H1 (cell line): ENCODE measurements around the gene ARHGAP24. TPM values are rescaled to one million over a fixed set of nuclear protein-coding genes. Genes with fewer than 3 reads are reported as not detected.

Source experiments
- ATF3 ChIP-seq: IDR thresholded peaks from 2 replicates; pipeline ENCODE4 v1.6.1; 2011; ENCODE audit warnings: low read depth, mild to moderate bottlenecking, low read length; ENCODE audit not compliant: insufficient read depth
- BACH1 ChIP-seq: IDR thresholded peaks from 2 replicates; pipeline ENCODE4 v1.6.1; 2012; ENCODE audit warnings: low read length, improper control_type of control experiment
- CBX8 ChIP-seq: fragments of 300-800, 300-1000 bp; sonication (generic); IDR thresholded peaks from 2 replicates; pipeline ENCODE4 v1.7.1; 2016; ENCODE audit warnings: low read depth, low read length, borderline replicate concordance
- CHD7 ChIP-seq: fragments of 300-600 bp; sonication (generic); IDR thresholded peaks from 2 replicates; pipeline ENCODE4 v1.7.1; 2012; ENCODE audit warnings: low read length, moderate library complexity, mild to moderate bottlenecking, inconsistent platforms; ENCODE audit not compliant: insufficient replicate concordance
- MAX ChIP-seq: IDR thresholded peaks from 2 replicates; pipeline ENCODE4 v1.6.1; 2012; ENCODE audit warnings: inconsistent platforms
- RNF2 ChIP-seq: fragments of 200-900, 300-1000 bp; sonication (generic); IDR thresholded peaks from 2 replicates; pipeline ENCODE4 v1.7.1; 2016; ENCODE audit warnings: borderline replicate concordance, low read depth, mild to moderate bottlenecking, antibody characterized with exemption, low read length; ENCODE audit not compliant: poor library complexity, severe bottlenecking; ENCODE audit errors: missing control alignments
- SIN3A ChIP-seq, 2 experiments: IDR thresholded peaks in 1 of 2; conservative IDR thresholded peaks in 1 of 2; 2 replicates each; pipeline ENCODE4 v1.6.1; 2011 to 2012; ENCODE audit warnings: low read length in 2 of 2, improper control_type of control experiment in 1 of 2, low read depth in 1 of 2, mild to moderate bottlenecking in 1 of 2
- SRF ChIP-seq: IDR thresholded peaks from 2 replicates; pipeline ENCODE4 v1.6.1; 2011; ENCODE audit warnings: mild to moderate bottlenecking, low read depth, low read length, moderate library complexity
- USF2 ChIP-seq: IDR thresholded peaks from 2 replicates; pipeline ENCODE4 v1.6.1; 2011; ENCODE audit warnings: low read length, improper control_type of control experiment
- polyA plus RNA-seq, 7 experiments: library from polyadenylated mRNA; depleted of rRNA in 3 of 7; stranded (reverse) in 5 of 7; unstranded in 2 of 7; fragments of >200 nt in 5 of 7; fragments of 200-250 nt in 2 of 7; gene quantifications; 1 replicate in 5 of 7; 2 replicates in 1 of 7; 4 replicates in 1 of 7; pipeline versions ENCODE4 v1.2.1 to v1.2.3, GENCODE V29; 2011 to 2013; ENCODE audit warnings: missing spikeins in 2 of 7, mixed read lengths in 2 of 7
- total RNA-seq: library from RNA; stranded (reverse); fragmentation: NEBNext Ultra II Directional; extraction: Animal tissue kit (Norgen Biotek cat#: 25700); gene quantifications from 2 replicates; pipeline ENCODE4 v1.2.1, GENCODE V29; 2021

Gene ARHGAP24
- total and polyA plus RNA-seq, 2 of the 8 experiments (the other 6 are each of a cell fraction or from before 2014, with no cell fraction given), result 0.08 to 0.50 TPM

GRCh38 chr4:85671120-85671519 lies 196.2 kb downstream of the ARHGAP24 start (continued):
- no peak for TF ChIP-seq CHD7
- TF ChIP-seq MAX, result no peak
- TF ChIP-seq SRF, result no peak
- no peak for TF ChIP-seq RNF2
- no peak for TF ChIP-seq SIN3A (conservative IDR thresholded peaks at IDR 0.05 in 1 of 2, IDR thresholded peaks at IDR 0.05 in 1 of 2; ENCODE audit: low read depth in 1 of 2, low read length in 2 of 2)
- TF ChIP-seq USF2, result no peak
- no peak for TF ChIP-seq ATF3
- no peak for TF ChIP-seq CBX8
- TF ChIP-seq BACH1, result no peak
